Measurements from ENCODE around the gene PHKB.
"Not testable (repeated sequence)": the region's sequence is repeated elsewhere in the genome, so short reads cannot be mapped to it uniquely, and the experiment has no call there.

Gene PHKB

DNA sequence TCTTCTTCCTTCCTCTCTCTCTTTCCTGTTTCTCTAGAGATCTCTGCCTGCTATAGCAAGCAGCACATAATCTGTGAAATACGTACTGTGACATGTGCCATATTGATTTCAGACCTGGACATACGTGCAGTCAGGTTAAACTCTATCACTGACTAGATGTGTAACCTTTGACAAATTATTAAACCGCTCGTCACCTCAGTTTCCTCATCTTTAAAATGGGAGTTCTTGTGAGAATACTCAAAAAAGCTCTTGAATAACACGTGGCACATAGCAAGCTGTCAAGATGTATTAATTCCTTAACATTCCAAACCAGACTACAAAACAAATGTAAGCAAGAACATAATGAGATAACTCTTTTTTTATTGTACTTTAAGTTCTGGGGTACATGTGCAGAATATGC, 170.0 kb downstream of the PHKB start:
- no peak for DNase-seq

DNA sequence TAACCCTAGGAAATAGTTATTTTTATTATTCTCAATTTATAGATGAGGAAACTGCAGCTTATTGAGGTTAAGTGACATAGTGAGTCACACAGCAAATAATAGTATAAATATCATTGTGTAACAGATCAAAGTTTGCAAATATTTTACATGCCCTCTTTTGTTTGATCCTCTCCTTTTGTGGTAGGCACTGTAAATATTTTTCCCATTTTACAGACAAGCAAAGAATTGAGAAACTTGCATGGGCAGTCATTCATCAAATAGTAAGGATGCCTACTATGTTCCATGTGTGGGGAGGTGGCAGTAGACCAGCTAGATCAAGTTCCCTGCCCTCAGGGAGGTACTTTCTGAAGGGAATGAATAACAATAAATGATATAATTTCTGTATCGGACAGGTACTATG, 173.0 kb downstream of the PHKB start:
- DNase-seq, result no peak

DNA sequence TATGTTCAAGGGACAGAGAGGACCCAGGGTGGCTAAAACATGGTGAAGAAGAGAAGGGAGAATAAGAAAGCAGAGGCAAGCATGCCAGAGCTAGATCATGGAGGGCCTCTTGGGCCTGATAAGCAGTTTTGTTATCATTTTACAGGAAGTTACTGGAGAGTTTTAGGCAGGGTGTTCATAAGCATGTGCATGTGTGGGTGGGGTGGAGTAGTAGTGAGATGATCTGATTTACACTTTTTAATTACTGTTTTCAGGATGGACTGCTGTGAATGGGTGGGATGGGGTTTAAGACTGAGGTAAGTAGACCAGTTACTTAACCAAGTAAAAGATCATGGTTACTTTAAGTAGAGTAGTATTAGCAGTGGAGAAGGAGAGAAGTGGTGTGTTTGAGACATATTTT, 173.6 kb downstream of the PHKB start:
- DNase-seq, result no peak

DNA sequence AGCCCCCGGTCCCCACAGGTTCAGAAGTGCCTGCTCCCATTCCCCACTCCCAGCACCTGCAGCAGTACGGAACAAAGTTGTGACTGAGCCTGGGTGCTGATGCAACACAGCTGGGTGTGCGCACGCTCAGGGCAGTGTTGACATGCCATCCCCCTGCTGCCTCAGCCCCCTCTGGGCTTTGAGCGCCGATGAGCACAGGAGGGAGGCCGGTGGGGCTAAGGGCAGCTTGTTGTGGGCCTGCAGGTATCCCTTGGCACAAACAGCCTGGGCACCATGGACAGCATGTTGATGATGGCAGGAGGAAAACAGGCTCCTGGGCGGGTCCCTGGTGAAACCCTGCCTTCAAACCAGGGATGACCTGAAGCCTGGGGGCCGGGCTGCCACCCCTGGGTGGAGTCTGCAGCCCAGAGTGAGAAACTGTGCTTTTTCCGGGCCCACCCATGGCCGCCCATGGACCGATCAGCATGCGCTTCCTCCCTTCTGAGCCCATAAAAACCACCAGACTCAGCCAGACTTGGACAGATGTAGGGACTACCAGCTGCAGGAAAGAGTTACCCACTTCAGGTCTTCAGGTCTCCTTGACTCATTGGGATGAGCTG, 175.5 kb downstream of the PHKB start:
- no peak for DNase-seq

DNA sequence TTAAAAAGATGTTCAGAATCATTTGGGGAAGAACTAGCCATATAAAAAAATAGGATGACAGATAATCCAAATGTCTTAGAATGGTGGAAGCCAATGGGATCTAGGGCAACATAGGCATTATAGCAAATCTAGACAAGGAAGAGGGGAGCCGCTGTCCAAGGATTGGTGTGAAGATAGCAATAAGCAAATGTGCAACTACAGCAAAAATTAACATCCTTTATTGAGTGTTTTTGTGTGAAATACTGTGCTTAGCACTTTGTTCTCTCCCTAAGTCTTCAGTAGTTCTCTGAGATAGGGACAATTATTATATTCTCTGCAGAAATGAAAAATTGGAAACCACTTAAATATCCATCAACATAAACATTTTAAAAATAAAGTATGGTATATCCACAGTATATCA, 177.0 kb downstream of the PHKB start:
- DNase-seq, result no peak

DNA sequence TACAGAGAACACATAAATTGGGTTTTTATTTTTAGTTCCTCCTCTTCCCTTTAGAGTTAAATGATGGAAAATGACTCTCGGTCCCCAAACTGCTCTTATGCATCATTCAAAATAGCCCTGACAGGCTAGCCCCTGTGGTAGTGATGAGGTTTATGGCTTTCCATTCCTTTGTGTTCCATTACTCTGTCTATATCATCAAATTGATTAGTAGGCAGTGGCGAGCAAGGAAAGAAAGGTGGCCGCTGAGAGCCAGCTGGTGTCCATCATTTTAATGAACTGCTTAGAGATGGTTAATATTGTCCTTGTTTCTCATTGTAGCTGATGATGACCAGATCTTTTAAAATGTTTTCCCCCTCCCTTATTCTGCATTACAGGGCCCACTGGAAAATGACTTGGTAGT, 179.5 kb downstream of the PHKB start:
- no peak for DNase-seq

DNA sequence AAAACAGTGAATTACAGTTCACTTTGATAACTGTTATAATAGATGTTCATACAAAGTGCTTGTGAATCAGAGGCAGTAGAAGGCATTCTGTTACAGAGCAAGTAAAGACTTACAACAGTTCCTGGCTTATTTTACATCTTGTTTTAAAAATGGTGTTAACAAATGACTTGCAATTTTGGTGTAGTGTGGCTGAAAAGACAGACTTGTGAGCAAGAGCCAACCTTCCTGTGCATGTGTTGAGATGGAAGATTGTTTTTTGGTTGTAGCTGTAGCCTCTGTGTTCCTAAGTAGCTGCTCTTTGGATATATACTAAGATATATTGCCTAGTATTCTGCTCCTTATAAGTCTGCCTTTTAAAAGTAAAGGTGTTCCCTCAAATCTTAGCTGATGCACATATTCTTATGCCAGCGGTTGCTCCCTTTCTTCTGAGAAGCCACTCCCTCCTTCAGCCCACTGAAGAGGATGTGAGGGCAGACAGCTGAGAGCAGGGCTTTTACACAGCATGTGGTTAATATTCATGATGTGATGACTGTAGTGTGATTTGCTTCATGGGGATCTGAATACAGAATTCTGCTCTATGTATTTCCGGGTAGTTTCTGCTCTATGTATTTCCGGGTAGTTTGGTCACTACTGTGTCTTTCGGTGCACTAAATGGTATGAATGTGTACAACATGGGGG, 182.3 kb downstream of the PHKB start:
- peak; percentile 0 to 13 for DNase-seq

DNA sequence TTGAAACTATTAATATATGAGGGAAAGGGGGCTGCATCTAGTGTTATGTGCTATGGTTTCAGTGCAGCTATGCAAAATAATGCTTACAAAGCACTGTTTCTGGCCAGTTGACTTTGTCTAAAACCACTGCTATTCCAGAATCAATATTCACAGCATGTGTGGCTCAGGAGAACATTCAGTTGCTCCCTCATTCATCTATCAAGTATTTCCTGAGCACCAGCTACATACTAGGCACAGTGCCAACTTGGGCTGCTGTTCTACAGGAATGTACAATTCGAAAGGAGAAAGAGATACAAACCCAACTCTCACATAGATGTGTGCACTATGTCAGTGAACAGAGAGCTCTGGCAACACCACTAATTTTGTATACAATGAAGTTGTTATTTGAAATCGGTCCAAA, 183.0 kb downstream of the PHKB start:
- no peak for DNase-seq

DNA sequence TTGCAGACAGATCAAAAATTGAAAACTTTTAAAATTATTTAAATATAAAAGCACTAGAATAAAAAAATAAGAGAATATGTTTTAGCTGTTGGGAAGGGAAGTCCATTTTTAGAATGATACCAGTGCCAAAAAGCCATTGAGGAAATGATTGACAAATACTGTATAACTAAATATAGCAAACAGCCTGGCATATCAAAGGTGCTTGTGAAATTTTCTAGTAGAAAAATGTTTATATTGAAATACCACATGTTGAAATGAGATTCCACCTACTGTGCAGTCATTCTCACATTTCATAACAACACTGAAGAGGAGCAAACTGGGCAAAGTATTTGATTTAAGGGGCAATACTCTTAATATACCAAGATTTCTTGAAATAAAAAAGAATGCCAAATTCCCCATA, 183.5 kb downstream of the PHKB start:
- DNase-seq, result no peak

DNA sequence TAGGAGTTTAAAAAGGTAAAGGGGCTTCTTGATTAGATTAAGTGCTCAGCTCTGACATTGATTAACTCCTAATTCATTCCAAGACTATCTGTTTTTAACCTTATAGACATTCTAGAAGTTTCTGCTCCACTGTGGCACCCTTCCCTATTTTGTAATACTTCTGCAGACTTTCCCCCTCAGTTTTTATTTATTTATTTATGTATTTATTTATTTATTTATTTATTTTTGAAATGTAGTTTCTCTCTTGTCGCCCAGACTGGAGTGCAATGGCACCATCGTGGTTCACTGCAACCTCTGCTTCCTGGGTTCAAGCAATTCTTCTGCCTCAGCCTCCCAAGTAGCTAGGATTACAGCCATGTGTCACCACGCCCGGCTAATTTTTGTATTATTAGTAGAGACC, 185.8 kb downstream of the PHKB start:
- no peak for DNase-seq

DNA sequence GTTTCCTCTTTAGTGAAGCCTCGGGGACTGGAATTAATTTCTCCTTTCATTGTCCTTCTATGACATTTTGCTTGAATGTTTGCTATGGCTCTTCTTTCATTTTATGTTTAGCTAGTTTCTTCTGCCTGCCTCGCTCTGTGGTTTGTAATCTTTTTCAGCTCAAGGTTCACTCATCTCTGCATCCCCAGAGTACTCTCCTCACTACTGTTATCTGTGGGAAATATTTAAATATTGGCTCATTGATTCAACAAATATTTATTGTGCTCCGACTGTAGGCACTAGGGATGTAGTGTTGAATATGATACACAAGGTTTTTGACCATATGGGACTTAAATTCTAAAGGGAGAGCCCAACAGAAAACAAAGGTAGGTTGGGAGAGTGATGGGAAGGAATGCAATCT, 195.9 kb downstream of the PHKB start:
- no peak for DNase-seq

DNA sequence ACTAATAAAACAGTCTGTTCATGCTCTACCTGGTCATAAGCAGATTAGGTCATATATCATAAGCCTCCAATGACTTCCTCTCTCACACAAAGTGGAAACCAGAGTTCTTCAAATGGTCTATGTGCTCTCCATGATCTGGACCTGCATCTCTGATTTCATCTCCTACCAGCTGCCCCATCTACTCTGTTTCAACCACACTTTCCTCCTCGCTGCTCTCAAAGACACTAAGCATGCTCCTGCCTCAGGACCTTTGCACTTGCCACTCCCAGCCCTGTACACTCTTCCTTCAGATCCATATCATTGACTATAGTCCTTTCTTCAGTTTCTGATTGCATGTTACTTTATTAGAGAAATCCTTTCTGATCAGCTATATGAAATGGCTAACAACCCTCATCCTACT, 196.8 kb downstream of the PHKB start:
- no peak for DNase-seq

DNA sequence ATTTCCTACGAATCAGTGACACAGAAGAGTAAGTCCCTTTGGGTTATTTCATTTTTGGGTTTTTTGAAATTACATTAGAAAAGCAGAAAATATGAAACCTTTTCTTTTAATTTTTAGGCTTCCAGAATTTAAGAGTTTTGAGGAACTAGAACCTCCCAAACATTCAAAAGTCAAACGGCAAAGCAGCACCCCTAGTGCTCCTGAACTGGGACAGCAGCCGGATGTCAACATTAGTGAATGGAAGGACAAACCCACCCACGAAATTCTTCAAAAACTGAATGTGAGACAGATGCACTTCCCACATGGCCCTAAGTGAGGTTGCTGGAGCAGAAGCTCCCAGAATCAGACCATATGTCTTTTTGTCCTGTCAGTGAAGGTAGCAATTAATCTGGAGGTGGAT, 199.4 kb downstream of the PHKB start:
- no peak for DNase-seq

DNA sequence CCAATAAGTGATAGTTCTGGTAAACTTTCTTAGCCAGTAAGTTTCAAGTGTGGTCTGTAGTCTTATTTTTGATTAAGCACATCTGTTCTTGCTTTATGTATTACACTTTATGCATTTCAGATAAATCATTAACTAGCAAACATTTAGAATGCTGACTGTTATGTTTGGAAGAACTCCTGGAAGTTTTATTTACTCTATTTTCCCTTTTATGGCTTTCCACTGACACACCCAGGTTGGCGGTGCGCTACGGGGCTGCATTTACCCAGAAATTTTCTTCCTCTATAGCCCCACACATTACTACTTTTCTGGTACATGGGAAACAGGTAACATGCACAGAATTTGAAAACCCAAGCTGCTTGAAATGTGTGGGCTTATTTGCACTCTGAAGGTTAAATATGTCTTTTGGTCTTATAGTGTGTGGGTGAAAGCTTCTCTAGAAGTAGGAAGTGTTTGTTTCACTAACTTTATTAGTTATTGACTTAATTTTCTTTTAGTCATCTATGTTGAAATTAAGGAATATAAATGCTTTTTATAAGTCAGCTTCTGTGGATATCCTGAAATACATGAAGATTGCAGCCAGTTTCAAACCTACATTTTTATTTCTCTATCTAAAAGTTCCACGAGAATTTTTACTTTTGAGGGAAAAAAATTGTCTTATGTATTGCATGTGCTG, 203.7 kb downstream of the PHKB start:
- no peak for DNase-seq

DNA sequence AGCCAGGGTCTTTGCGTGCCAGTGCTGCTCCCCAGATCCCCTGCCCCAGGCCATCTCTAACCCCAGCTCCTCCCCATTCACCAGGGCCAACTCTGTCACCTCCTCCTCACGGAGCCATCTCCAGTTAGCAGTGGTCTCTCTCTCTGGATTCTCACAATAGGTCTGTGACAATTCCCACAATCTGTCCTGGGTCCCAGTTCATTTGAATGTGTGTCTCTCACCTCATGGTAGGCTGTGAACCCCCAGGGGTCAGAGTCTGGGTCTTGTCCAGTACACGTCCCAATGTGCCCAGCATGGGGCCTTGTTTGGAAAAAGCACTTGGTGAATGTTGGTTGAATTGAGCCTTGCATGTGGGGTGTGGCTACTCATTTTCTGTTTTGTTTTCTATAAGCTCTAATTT, 205.3 kb downstream of the PHKB start:
- no peak for DNase-seq

DNA sequence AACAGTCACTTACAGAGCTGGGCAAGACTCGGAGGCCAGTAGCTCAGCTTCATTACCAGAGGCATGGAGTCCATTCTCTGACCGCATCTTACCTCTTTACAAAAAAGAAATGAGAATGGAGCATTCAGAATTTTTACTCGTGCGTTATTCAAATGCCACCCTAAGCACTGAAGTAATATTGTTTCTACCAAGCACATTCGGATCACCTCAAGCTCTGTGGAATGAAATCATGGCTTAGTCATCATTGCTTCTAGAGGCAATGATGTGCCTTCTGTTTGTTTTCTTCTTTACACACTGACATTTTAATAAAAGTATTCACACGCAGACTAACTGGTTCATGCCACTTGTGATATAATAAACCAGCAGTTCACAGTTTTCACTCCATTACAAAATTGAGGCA, 206.8 kb downstream of the PHKB start:
- DNase-seq, result no peak

DNA sequence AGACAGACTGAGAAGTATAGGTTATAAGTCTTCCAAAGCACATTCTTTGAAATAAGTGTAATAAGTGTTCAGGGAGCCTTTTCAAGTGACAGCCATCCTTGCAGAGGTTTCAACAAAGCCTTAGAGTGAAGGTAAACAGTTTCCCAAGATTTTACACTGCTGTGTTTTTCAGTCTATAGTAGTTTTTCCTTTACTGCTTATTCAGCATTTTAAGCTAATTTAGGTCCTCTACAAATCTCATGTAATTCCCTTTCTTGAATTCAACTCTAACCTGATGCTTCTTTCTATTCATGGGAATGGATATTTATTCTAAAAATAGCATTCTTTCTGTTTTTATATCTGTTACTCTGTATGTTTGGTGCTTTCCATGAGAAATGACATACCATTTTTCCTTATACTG, 211.3 kb downstream of the PHKB start:
- no peak for DNase-seq

DNA sequence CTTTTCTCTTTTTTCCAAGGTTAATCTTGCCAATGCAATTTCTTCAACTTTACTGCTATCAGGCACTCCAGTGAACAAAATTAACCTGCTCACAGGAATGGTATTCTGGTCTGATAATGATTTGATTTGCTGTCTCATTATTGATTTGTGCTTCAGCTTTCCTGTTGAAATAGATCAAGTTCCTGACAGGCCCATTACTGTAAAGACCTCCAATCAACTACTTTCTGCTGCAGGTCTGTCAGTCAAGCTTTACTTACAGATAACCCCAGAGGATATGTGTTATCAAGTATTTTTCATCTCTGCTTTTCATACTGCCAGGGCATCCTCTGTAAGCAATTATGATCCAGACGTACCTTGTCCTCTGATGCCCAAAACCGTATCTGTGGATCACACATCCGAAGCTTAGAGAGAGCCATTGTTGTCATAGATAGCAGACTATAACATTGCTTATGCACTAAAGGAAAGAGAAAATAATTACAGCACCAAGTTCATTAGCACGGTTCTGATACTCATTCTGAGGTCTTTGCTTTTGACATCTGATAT, 215.6 kb downstream of the PHKB start:
- DNase-seq, result no peak

DNA sequence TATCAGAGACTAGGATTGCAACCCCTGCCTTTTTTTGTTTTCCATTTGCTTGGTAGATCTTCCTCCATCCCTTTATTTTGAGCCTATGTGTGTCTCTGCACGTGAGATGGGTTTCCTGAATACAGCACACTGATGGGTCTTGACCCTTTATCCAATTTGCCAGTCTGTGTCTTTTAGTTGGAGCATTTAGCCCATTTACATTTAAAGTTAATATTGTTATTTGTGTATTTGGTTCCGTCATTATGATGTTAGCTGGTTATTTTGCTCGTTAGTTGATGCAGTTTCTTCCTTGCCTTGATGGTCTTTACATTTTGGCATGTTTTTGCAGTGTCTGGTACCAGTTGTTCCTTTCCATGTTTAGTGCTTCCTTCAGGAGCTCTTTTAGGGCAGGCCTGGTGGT, 220.4 kb downstream of the PHKB start:
- not testable (repeated sequence) for DNase-seq

DNA sequence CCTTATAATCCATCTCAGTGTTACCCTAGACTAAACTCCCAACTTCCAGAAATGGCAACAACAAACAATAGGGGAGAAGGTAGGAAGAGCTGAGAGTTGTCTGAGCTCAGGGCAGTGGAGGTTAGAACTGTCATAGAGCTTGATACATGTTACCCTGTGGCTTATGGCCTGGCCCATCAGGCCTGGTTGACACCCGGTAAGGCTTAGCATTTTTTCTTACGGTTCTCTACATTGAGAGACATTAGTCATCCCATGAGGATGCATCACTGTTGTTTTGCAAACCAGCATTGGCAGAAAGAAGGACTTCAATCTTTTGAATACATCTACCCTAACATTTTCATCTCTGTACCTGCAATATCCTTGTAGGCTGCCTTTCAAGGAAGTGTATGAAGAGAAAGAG, 226.6 kb downstream of the PHKB start:
- no peak for DNase-seq

DNA sequence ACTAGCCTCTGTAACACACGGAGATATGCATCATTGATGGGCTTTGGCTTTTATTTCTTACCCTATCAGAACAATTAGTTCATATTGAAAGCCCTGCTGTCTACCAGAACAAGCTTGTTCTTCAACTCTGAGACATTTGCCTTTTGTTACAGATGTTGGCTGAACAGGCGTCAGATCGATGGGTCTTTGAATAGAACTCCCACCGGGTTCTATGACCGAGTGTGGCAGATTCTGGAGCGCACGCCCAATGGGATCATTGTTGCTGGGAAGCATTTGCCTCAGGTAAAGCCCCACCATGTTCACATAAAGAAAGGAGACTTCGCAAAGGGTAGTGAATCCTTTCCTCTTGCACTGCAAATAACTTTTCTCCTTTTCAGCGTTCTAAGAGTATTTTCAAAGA, 232.1 kb downstream of the PHKB start:
- no peak for DNase-seq

DNA sequence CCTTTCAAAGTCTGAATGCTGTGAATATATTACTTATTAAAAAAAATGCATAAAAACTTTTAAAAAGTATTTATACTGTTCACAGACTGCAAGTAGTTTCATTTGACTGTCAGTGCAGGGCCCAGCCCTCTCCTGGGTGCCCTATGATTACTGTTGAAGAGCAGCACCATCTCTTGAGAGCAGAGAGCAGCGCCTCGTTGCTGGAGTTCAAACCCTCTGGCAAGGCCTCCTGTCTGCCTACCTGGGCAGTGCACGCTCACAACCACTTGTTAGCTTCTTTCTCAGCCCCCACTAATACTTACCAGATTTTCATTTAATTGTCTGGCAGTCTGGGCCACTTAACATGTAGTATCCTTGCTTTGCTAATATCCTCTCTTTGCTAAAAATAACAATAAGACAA, 233.4 kb downstream of the PHKB start:
- no peak for DNase-seq

DNA sequence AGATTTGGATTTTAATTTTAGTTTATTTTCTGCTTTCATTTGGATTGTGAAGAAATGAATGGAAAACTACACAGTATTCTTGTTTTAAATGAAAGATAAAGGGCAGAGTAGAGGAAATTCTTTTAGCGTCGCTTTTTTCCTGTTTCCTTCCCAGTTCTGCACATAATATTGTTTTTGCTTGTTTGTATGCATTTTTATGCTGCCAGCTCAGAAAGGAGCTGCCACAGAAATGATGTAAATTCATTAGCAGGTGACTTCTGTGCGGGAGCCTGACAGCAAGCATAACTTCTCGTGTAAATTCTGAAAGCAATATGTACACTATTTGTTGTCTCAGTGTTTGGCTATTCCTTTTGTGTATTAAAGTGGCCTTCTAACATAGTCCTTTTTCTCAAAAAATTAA, 234.6 kb downstream of the PHKB start:
- no peak for DNase-seq

DNA sequence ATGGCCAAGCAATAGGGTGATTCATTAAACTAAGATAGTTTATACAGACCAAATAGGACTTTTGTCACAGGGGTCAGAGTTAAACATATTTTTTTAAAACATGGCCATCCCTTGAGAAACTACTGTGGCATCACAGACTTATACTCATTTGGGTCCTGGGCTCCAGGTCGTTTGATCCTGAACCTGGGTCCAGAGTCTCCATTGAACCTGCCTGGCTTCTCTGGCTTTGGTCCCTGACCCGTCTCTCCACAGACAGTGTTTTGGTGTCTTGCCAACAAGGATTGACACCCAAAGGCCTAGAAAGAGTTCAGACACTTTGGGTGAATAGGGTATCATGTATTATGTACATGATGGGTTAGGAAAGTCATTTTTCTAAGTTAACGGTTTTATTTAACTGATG, 236.7 kb downstream of the PHKB start:
- no peak for DNase-seq

DNA sequence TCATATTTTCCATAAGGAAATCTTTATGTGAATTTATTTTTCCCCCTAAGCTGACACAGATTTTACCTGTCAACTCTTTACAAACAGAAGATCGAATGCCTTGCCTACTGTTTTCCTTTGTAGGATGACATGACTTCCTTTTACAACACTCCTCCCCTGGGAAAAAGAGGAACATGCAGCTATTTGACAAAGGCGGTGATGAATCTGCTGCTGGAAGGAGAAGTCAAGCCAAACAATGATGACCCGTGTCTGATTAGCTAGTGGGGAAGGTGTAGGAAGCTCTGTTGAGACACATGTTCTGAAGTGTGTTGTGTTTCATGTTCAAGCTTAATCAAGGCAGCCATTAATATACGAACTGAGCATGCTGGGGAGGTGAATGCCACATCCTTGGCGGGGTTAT, 238.0 kb downstream of the PHKB start:
- no peak for DNase-seq
